ENCODE data around the gene PCDHGB4.

DNA sequence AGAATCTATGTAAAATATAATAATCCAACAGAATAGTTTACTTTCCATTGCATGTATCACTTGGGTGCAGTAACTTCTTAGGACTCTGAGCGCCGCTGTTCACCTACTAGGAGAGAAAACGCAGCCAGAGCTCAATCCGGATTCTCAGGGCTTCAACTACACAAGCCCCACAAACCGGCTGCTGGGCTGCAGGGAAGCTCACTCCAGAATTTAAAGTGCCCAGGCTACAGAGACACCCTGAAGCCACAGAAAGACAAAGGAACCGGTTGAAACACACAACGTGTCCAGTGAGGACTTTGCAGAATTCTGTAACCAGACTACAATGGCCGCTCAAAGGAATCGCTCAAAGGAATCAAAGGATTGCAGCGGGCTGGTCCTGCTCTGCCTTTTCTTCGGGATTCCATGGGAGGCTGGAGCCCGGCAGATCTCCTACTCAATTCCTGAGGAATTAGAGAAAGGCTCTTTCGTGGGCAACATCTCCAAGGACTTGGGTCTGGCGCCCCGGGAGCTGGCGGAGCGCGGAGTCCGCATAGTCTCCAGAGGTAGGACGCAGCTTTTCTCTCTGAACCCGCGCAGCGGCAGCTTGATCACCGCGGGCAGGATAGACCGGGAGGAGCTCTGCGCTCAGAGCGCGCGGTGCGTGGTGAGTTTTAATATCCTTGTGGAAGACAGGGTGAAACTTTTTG, 25.5 kb downstream of the PCDHGB4 start, which contains the start of gene PCDHGA10:
- TF ChIP-seq EP300 (IDR thresholded peaks at IDR 0.05; ENCODE audit: borderline replicate concordance) (no peak), FOXM1 (IDR thresholded peaks at IDR 0.05; ENCODE audit: borderline replicate concordance, low read depth) (no peak), EGR1 (IDR thresholded peaks at IDR 0.05) (no peak), TAF1 (IDR thresholded peaks at IDR 0.05; ENCODE audit: low read depth) (no peak), CEBPB (IDR thresholded peaks at IDR 0.05) (no peak)
- TF ChIP-seq, protein P1, sequence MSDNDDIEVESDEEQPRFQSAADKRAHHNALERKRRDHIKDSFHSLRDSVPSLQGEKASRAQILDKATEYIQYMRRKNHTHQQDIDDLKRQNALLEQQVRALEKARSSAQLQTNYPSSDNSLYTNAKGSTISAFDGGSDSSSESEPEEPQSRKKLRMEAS (IDR thresholded peaks at IDR 0.05), result no peak

Data from Ishikawa (cell line).